K562 (cell line): ENCODE results near the gene TRRAP. TPM values are rescaled to one million over a fixed set of nuclear protein-coding genes. Genes with fewer than 3 reads are reported as not detected.

Experiments
- ATAC-seq: fragments of 200-7000 bp; cut with Tn5 transposase; 3 replicates; pipeline ENCODE4 v1.9.1; 2020; ENCODE audit warnings: moderate library complexity
- BruUV-seq: library from RNA; stranded (reverse); fragments of 400-500 nt; replicated peaks from 2 replicates; lab custom pipeline; 2021; lab: Mats Ljungman, UMichigan
- CTCF ChIA-PET: fragments of 300-600 bp; formaldehyde crosslinking; extraction: SDS; loops from one replicate; lab custom pipeline; 2021; ENCODE audit warnings: low intra/inter-chr PET ratio; lab: Yijun Ruan, JAX
- POLR2A ChIA-PET: fragments of 300-600, 350-650 bp; sonication (Branson Sonifier 250); formaldehyde crosslinking; extraction: SDS; loops from one replicate; lab custom pipeline; 2021; ENCODE audit warnings: antibody characterized with exemption, inconsistent platforms; lab: Yijun Ruan, JAX
- DNase-seq, 4 experiments: peaks; one replicate each; pipeline versions ENCODE4 v3.0.0 to v3.0.0-alpha.2; 2011 to 2018; ENCODE audit warnings: low spot score in 3 of 4, mixed read lengths in 3 of 4; ENCODE audit errors: extremely low read depth in 1 of 4
- FAIRE-seq: peaks from 2 replicates; lab custom pipeline; 2011; peaks lifted over from hg19 to GRCh38; lab: Jason Lieb, UNC
- H2AFZ ChIP-seq: 2 replicates; pipeline ENCODE4 v1.6.0; 2011; ENCODE audit warnings: low read depth, low read length, control low read depth, inconsistent platforms
- H3K27ac ChIP-seq: fragments of 200-600 bp; 3 replicates; pipeline ENCODE4 v1.8.0; 2011; ENCODE audit warnings: low read depth, mild to moderate bottlenecking, control low read depth, inconsistent platforms, low read length, moderate library complexity, mixed read lengths; ENCODE audit errors: extremely low read depth
- H3K27me3 ChIP-seq, 2 experiments: fragments of 300-600 bp in 1 of 2; 2 replicates in 1 of 2; 3 replicates in 1 of 2; pipeline versions ENCODE4 v1.6.0 to v1.8.0; 2011; ENCODE audit warnings: inconsistent platforms in 2 of 2, low read length in 2 of 2, mild to moderate bottlenecking in 1 of 2, mixed read lengths in 1 of 2, moderate library complexity in 1 of 2; ENCODE audit not compliant: control insufficient read depth in 2 of 2, insufficient read depth in 2 of 2
- H3K36me3 ChIP-seq: fragments of 300-600 bp; 3 replicates; pipeline ENCODE4 v1.8.0; 2011; ENCODE audit warnings: mild to moderate bottlenecking, low read length, inconsistent platforms; ENCODE audit not compliant: control insufficient read depth, insufficient read depth
- H3K4me1 ChIP-seq, 2 experiments: fragments of 200-600 bp in 1 of 2; replicated peaks in 1 of 2; 2 replicates in 1 of 2; 3 replicates in 1 of 2; pipeline versions ENCODE4 v1.5.1 to v1.8.0; 2011; ENCODE audit warnings: inconsistent platforms in 2 of 2, low read length in 2 of 2, mild to moderate bottlenecking in 1 of 2, mixed read lengths in 1 of 2, moderate library complexity in 1 of 2; ENCODE audit not compliant: control insufficient read depth in 2 of 2, insufficient read depth in 2 of 2
- H3K4me2 ChIP-seq: 2 replicates; pipeline ENCODE4 v1.6.1; 2011; ENCODE audit warnings: low read length, control low read depth, inconsistent platforms, mixed read lengths; ENCODE audit not compliant: insufficient read depth
- H3K4me3 ChIP-seq: fragments of 200-600 bp; sonication (generic), shearing (Covaris generic); 2 replicates; pipeline ENCODE4 v1.5.1; 2016; ENCODE audit warnings: control low read depth, inconsistent platforms
- H3K79me2 ChIP-seq: fragments of 200-600 bp; 3 replicates; pipeline ENCODE4 v1.8.0; 2011; ENCODE audit warnings: low read length, inconsistent platforms; ENCODE audit not compliant: control insufficient read depth, insufficient read depth
- H3K9ac ChIP-seq, 2 experiments: 2 replicates each; pipeline versions ENCODE4 v1.6.0 to v1.6.1; 2011; ENCODE audit warnings: low read depth in 2 of 2, low read length in 2 of 2, control low read depth in 1 of 2, inconsistent platforms in 1 of 2, mild to moderate bottlenecking in 1 of 2, mixed read lengths in 1 of 2; ENCODE audit not compliant: insufficient read depth in 1 of 2
- H3K9me1 ChIP-seq: one replicate; pipeline ENCODE4 v1.6.0; 2011; ENCODE audit warnings: inconsistent platforms, mild to moderate bottlenecking, low read length, moderate library complexity; ENCODE audit not compliant: control insufficient read depth, insufficient read depth
- H3K9me3 ChIP-seq: replicated peaks from 2 replicates; pipeline ENCODE4 v1.5.1; 2011; ENCODE audit warnings: low read depth, low read length, inconsistent platforms; ENCODE audit not compliant: control insufficient read depth, insufficient read depth
- H4K20me1 ChIP-seq: replicated peaks from 2 replicates; pipeline ENCODE4 v1.6.1; 2011; ENCODE audit warnings: low read length, inconsistent platforms, mixed read lengths; ENCODE audit not compliant: control insufficient read depth, insufficient read depth
- ARID2 ChIP-seq: fragments of 450-650 bp; IDR thresholded peaks from 2 replicates; pipeline ENCODE4 v1.6.1; 2017; ENCODE audit warnings: antibody characterized with exemption, mild to moderate bottlenecking
- CC2D1A ChIP-seq: fragments of 450-650 bp; IDR thresholded peaks from 2 replicates; pipeline ENCODE4 v1.6.1; 2017; ENCODE audit warnings: mild to moderate bottlenecking
- E2F4 ChIP-seq: sonication (generic); formaldehyde crosslinking; IDR thresholded peaks from 2 replicates; pipeline ENCODE4 v1.8.0; 2022; ENCODE audit warnings: mild to moderate bottlenecking, low read depth, missing genetic modification reagents
- MAZ ChIP-seq, 2 experiments: fragments of 450-650 bp in 1 of 2; sonication (generic) in 1 of 2; formaldehyde crosslinking; IDR thresholded peaks in 1 of 2; conservative IDR thresholded peaks in 1 of 2; 2 replicates each; pipeline versions ENCODE4 v1.4.0 to v1.5.0; 2020; ENCODE audit warnings: mild to moderate bottlenecking in 1 of 2, missing genetic modification reagents in 1 of 2
- MTA3 ChIP-seq: fragments of 450-650 bp; formaldehyde crosslinking; IDR thresholded peaks from 2 replicates; pipeline ENCODE4 v1.6.1; 2017; ENCODE audit warnings: mild to moderate bottlenecking, borderline replicate concordance
- NFXL1 ChIP-seq: fragments of 450-650 bp; formaldehyde crosslinking; IDR thresholded peaks from 2 replicates; pipeline ENCODE4 v1.4.0; 2021; ENCODE audit warnings: mild to moderate bottlenecking
- POLR2A ChIP-seq: fragments of 450-650 bp; conservative IDR thresholded peaks from 2 replicates; pipeline ENCODE4 v1.6.1; 2016
- SMARCE1 ChIP-seq: fragments of 450-650 bp; IDR thresholded peaks from 2 replicates; pipeline ENCODE4 v1.7.1; 2016; ENCODE audit warnings: mild to moderate bottlenecking
- STAT6 ChIP-seq: sonication (generic); formaldehyde crosslinking; IDR thresholded peaks from 2 replicates; pipeline ENCODE4 v1.8.1; 2023; ENCODE audit warnings: mild to moderate bottlenecking, missing genetic modification reagents
- TFAM ChIP-seq: fragments of 250-450 bp; sonication (Bioruptor Pico); conservative IDR thresholded peaks from 2 replicates; pipeline ENCODE4 v1.5.0; 2021; ENCODE audit warnings: mild to moderate bottlenecking, moderate library complexity
- ZNF41 ChIP-seq: fragments of 250-450 bp; sonication (Bioruptor Pico); conservative IDR thresholded peaks from 2 replicates; pipeline ENCODE4 v1.4.0; 2020; ENCODE audit warnings: mild to moderate bottlenecking
- ZNF740 ChIP-seq, 3 experiments: fragments of 200-800 bp in 1 of 3; sonication (Bioruptor generic) in 1 of 3; sonication (generic) in 1 of 3; formaldehyde crosslinking in 1 of 3; IDR thresholded peaks; 2 replicates each; pipeline versions ENCODE4 v1.6.1 to v1.8.0; 2016 to 2022; ENCODE audit warnings: mild to moderate bottlenecking in 2 of 3, missing compliant biosample characterization in 2 of 3, missing genetic modification characterization in 2 of 3, missing genetic modification reagents in 1 of 3
- WGBS: fragments of 100-300 bp; shearing (Covaris generic); methylation state at CpG from one replicate; pipeline ENCODE4 v1.1.6; 2016; ENCODE audit warnings: low coverage, mixed read lengths; ENCODE audit not compliant: insufficient coverage; ENCODE audit errors: missing lambda C conversion rate; 5-methylcytosine and 5-hydroxymethylcytosine counted together
- in situ Hi-C: fragments of 300-500 bp; cut with MboI; formaldehyde crosslinking; loops from 4 replicates; pipeline ENCODE4 v1.15.0; 2018; ENCODE audit warnings: inconsistent platforms, mixed read lengths
- intact Hi-C: fragments of 100-400 bp; cut with micrococcal nuclease; formaldehyde crosslinking; loops from 2 replicates; pipeline ENCODE4 v1.14.2; 2022
- polyA plus RNA-seq, 8 experiments: library from polyadenylated mRNA; depleted of rRNA in 4 of 8; stranded (reverse) in 5 of 8; unstranded in 3 of 8; fragments of >200 nt; fragmentation: Nextera tagmentation in 2 of 8; fragmentation: Illumina TruSeq in 1 of 8; extraction: Ambion mirVana in 2 of 8; extraction: Trizol in 1 of 8; gene quantifications; 2 replicates each; pipeline versions ENCODE4 v1.2.1 to v1.2.3, GENCODE V29; 2011 to 2014; ENCODE audit warnings: inconsistent platforms in 1 of 8, missing spikeins in 1 of 8
- total RNA-seq, 7 experiments: library from RNA; depleted of rRNA in 6 of 7; stranded (reverse); fragments of >200 nt in 6 of 7; fragmentation: Illumina TruSeq in 2 of 7; extraction: Trizol in 2 of 7; gene quantifications; 2 replicates each; pipeline versions ENCODE4 v1.2.1 to v1.2.3, GENCODE V29; 2011 to 2021; ENCODE audit warnings: low replicate concordance in 1 of 7

The TRRAP gene
- total and polyA plus RNA-seq, 9 of the 15 experiments (the other 6 are each of a cell fraction or from before 2014, with no cell fraction given), result 1.3 to 47.2 (median 9.7) TPM

- Histone ChIP-seq H3K9me3 (no peaks in the 10 kb centered on the region), H3K9ac (0 out of 4 replicates have a peak overlapping the region, but pooled peaks of 1 of the 2 experiments have one; percentile 11), H3K36me3 (peaks cover 94% of the 10 kb centered on the region), H3K79me2 (no peaks in the 10 kb centered on the region), H2AFZ (no peak overlapping the region), H3K27ac (no peak overlapping the region), H3K4me1 (no peaks in the 10 kb centered on the region), H3K27me3 (no peaks in the 10 kb centered on the region), H3K4me2 (no peak overlapping the region), H3K9me1 (no peaks in the 10 kb centered on the region), H4K20me1 (no peaks in the 10 kb centered on the region), H3K4me3 (no peak overlapping the region)
- TF ChIP-seq E2F4, result no peak
- TF ChIP-seq NFXL1 (CRISPR knock-in tag), result no peak
- no peak for TF ChIP-seq STAT6 (CRISPR knock-in tag)
- no peak for TF ChIP-seq ZNF740 (CRISPR knock-in tag; IDR thresholded peaks at IDR 0.05)
- no peak for TF ChIP-seq ZNF740 (tag; IDR thresholded peaks at IDR 0.05)
- TF ChIP-seq MAZ (CRISPR knock-in tag; conservative IDR thresholded peaks at IDR 0.05 in 1 of 2, IDR thresholded peaks at IDR 0.05 in 1 of 2), result no peak
- TF ChIP-seq SMARCE1, result no peak
- no peak for TF ChIP-seq MTA3
- TF ChIP-seq TFAM (CRISPR knock-in tag), result no peak
- TF ChIP-seq ZNF41, result no peak
- TF ChIP-seq CC2D1A, result no peak
- TF ChIP-seq ARID2, result no peak
- TF ChIP-seq POLR2A, result no peak
- no TSS peak for BruUV-seq
- intact Hi-C loops, result no loop called here
- whole genome bisulfite sequencing, result 87% methylated on average over 14 of the region's 14 CpGs
- ATAC-seq, result no peak
- in situ Hi-C loops, result no loop called here
- CTCF ChIA-PET, result no interaction called here
- POLR2A ChIA-PET, result interaction anchor here (1.2 kb wide), 1 partner anchor 9 kb away, joined by 3 read pairs; no protein-coding TSS in a partner anchor
- FAIRE-seq, result no peak
- DNase-seq, result no peak
Observed at GRCh38 chr7:98968621-98969020, 90.3 kb downstream of the TRRAP start.
